HCEC 1CT (cell line): ENCODE measurements around the gene MAN1B1.
A peak's percentile ranks its signal among the peaks of the same experiment; 100 is the strongest.

Experiments
- DNase-seq: peaks from one replicate; pipeline ENCODE4 v3.0.0-alpha.2; 2017

Gene MAN1B1

DNA sequence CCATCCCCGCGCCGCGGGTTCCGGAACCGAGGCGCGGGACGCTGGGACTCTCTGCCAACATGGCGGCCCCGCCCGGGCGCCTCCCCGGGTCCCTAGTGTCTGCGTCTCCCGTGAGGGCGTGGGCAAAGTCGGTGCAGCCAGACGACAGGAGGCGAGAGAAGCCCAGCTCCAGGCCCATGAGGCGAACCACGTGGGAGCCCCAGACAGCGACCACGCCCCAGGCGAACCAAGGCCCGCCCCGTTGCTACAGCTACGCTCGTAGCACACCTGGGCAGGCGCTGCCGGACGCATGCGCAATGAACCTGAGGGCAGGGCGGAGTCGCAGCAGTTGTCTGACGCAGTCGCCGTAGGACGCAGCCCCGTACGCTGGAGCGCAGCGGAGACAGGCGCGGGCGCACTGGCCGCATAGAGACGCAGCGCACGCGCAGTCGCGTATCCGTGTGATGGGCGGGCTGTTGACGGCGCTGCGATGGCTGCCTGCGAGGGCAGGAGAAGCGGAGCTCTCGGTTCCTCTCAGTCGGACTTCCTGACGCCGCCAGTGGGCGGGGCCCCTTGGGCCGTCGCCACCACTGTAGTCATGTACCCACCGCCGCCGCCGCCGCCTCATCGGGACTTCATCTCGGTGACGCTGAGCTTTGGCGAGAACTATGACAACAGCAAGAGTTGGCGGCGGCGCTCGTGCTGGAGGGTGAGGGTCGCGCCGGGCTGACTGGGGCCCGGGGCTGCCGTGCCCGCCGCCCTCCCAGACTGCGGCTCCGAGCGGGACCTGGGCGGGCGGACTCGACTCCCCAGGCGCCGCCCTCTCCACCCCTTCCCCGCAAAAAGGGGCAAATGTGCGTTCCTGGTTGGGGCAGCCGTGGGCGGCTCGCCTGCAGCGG lies at the start of gene MAN1B1:
Gene MAN1B1 (plus strand): TSS at position 455 of the 878 bp plus-strand sequence. CDS start 15 bp downstream, at position 470.
- peak; percentile 97 for DNase-seq

GRCh38 chr9:137037035-137037434 lies 49.8 kb upstream of the MAN1B1 start:
- DNase-seq = no peak

DNA sequence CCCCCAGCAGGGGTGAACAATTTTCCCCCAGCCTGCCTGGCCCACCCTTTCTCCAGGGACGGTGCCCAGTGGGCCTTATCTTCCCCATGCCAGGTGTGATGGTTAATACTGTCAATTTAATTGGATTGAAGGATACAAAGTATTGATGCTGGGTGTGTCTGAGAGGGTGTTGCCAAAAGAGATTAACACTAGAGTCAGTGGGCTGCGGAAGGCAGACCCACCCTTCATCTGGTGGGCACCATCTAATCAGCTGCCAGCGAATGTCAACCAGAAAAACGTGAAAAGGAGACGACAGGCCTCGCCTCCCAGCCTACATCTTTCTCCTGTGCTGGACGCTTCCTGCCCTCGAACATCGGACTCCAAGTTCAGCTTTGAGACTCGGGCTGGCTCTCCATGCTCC lies 49.3 kb upstream of the MAN1B1 start:
- no peak for DNase-seq

DNA sequence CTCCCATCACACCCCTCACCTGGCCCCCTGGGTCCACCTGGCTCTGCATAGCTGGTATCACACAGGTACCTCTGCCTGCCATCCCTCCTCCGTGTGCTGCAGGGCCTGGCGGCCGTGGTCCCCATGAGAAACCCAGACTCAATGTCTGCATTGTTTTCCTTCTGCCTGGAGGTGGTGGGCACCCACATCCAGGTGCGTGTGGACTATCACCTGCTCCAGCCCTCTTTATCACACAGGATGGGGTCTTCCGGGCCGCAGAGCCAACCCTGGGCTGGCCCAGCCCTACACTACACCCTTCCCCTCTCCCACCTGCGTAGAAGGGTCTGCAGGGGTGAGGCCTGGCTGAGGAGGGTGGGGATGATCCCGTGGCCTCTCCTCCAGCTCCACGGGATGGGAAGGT lies 47.9 kb upstream of the MAN1B1 start:
- DNase-seq = no peak

GRCh38 chr9:137039611-137040366 lies 47.0 kb upstream of the MAN1B1 start:
- no peak for DNase-seq

DNA sequence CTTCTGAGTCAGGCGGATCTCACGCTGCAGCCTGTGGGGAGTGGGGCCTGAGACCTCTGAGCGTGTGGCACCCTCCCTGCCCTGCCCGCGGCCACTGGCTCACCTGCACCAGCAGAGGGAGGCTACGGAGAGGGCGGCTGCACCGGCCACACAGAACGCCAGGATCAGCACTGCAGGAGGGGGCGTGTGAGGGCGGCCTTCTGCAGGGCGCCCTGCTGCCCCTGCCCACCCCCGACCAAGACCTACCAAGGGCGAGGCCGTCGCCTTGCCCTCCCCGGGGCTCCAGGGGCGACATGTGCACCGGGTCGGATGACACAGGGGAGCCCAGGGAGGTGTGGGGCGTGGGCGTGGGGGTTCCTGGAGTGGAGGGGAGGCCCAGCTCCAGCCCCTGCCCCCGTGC lies 46.2 kb upstream of the MAN1B1 start:
- DNase-seq = no peak

DNA sequence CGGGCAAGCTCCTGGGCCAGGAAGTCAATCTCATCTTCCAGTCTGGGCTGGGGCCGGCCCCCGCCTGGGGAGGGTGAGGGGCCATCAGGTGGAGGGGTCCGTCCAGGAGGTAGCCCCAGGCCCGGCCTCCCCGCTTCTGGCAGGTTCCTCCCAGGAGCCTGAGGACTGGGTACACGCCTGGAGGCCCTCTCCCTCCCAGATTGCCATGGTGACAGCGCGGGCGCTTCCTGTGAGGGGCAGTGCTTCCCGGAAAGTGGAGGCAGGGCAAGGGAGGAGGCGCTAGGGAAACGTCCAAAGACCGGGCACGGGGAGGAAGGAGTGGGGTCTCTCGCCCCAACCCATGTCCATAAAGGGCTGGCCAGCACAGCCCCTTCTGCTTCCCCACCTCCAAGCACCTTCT lies 45.7 kb upstream of the MAN1B1 start:
- DNase-seq = no peak

DNA sequence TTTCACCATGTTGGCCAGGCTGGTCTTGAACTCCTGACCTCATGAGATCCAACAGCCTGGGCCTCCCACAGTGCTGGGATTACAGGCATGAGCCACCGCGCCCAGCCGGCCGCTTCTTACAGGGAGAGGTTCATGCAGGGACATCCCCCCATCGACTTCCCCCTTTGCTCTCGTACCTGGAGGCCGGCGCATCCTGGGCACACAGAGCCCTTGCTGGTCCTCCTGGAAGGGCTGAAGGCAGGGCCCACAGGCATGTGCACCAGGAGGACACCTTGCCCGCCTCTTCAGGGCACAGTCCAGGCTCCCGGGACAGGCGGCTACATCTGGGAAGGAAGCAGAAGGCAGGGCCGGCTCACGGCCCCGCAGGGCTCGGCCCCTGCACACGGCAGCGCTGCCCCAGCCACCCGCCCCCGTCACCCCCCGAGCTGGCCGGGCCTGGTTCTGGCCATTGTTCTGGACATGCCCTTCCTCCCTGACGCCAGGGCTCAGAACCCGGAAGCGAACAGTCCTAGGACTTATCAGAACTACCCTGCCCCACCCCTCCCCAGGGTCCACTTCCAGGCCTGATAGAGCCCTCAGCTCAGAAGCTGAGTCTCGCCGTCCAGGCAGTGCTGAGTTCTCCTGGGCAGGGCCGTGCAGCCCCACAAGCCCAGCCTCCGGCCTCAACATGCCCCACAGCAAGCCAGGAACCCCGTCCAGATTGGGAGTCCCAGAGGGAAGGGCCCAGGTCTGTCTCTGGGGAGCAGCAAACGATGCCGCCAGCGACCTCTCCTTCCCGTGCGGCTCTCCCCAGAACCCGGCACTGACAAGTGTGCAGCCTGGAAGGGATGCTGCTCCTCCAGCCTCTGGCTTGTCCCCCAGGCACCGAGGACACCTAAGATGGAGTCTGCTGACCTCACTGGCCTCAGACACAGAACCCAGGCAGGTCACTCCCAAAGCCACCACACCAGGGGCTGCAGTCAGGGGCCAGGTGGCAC lies 43.7 kb upstream of the MAN1B1 start:
- no peak for DNase-seq

DNA sequence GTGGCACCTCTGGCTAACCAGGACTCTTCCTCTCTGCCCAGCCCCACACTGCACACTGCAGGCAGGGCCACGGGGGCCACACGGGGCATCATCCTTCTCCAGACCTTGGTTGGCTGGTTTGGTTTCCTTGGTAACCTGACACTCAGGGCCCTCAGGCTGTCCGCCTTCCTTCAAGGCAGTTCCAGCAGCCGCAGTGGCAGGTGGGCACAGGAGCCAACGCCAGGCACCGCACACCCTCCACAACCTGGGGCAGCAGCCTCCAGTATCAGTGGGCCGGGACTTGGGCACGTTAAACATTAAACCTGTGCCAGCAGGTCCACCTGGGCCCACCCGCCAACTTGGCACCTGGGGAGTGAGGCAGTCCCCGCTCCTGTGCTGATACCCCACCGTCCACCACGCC lies 42.7 kb upstream of the MAN1B1 start:
- no peak for DNase-seq

- DNase-seq = no peak
Observed at GRCh38 chr9:137044502-137045177, 42.1 kb upstream of the MAN1B1 start.

GRCh38 chr9:137045294-137046087 lies 41.3 kb upstream of the MAN1B1 start:
- DNase-seq = peak; percentile 43

GRCh38 chr9:137046088-137046787 lies 40.5 kb upstream of the MAN1B1 start, which contains the start of gene NPDC1:
NPDC1 (minus strand) TSS chr9:137046177; CDS start chr9:137045989, 188 bp downstream.
- peak; percentile 42 for DNase-seq

GRCh38 chr9:137048655-137049543 lies 37.9 kb upstream of the MAN1B1 start:
- DNase-seq = no peak

DNA sequence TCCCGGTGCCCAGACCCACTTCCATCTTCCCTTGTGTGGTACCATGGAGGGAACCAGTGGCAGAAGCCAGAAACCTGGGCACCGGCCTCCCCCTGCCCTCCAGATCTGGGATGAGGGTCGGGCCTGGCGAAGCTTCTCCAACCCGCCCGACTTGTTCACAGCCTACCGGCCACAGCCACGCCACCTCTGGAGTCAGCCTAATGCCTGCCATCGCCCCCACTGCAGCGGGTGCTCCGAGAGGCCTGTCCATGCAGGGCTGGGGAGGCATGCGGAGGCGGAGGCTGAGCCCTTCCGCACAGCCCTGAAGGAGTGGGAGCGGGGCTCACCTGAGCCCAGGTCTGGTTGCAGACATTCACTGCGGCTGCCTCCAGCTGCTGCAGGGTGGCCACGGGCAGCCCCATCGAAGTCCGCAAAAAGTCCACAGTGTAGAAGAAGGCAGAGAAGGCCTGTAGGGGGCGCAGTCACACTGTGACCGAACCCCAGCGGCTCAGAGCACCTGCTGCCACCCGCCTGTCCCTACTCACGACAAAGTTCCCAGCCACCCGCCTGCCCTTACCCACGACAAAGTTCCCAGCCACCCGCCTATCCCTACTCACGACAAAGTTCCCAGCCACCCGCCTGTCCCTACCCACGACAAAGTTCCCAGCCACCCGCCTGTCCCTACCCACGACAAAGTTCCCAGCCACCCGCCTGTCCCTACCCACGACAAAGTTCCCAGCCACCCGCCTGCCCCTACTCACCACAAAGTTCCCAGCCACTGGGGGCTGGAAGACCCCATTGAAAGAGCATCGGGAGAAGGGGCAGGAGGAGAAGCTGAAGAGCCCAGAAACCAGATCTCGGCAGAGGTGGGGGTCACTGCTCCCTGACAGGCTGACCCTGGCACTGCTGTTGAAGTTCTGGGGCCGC lies 37.0 kb upstream of the MAN1B1 start:
- DNase-seq = no peak

DNA sequence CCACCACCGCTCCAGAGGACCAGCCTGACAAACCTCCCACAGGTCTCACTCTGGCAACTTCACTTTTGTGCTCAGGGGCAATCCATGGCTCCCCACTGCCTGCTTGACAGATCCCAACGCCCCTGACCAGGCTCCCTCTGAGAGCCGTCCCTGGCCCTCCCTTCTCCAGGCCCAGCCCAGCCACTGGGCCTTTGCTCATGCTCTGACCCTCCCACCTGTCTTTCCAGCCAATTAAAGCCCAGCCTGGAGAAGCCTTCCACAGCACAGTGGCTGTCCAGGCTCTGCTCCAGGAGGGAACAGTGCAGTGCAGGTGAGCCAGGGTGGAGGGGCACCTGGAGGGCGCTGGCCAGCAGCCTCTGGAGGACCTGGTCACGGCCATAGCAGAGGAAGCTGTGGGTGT lies 36.2 kb upstream of the MAN1B1 start:
- DNase-seq = no peak

- DNase-seq = no peak
Observed at GRCh38 chr9:137051145-137051724, 35.5 kb upstream of the MAN1B1 start.

GRCh38 chr9:137052293-137052692 lies 34.5 kb upstream of the MAN1B1 start:
- DNase-seq = no peak
